ENCODE measurements around the gene LGALS16.
"Not testable (repeated sequence)": the region's sequence is repeated elsewhere in the genome, so short reads cannot be mapped to it uniquely, and the experiment has no call there.

LGALS16 gene

GRCh38 chr19:39679056-39679790, 23.5 kb downstream of the LGALS16 start:
- DNase-seq = no peak

- no peak for DNase-seq
Measured at GRCh38 chr19:39679791-39680168, 24.1 kb downstream of the LGALS16 start.

GRCh38 chr19:39680593-39680992, 24.9 kb downstream of the LGALS16 start:
- DNase-seq = no peak

- DNase-seq = no peak
Measured at GRCh38 chr19:39681416-39681815, 25.7 kb downstream of the LGALS16 start.

- no peak for DNase-seq
Measured at GRCh38 chr19:39684267-39684666, 28.6 kb downstream of the LGALS16 start.

GRCh38 chr19:39686739-39687138, 31.0 kb downstream of the LGALS16 start:
- no peak for DNase-seq

- DNase-seq = not testable (repeated sequence)
Measured at GRCh38 chr19:39688637-39689036, 32.9 kb downstream of the LGALS16 start.

- peak; percentile 23 for DNase-seq
Measured at GRCh38 chr19:39692166-39692565, 36.5 kb downstream of the LGALS16 start.

GRCh38 chr19:39692822-39693221, 37.1 kb downstream of the LGALS16 start:
- no peak for DNase-seq

- DNase-seq = no peak
Measured at GRCh38 chr19:39695759-39696158, 40.0 kb downstream of the LGALS16 start.

- no peak for DNase-seq
Measured at GRCh38 chr19:39696387-39696786, 40.7 kb downstream of the LGALS16 start.

- DNase-seq = no peak
Measured at GRCh38 chr19:39698535-39698934, 42.8 kb downstream of the LGALS16 start.

GRCh38 chr19:39701291-39701690, 45.6 kb downstream of the LGALS16 start:
- DNase-seq = no peak

GRCh38 chr19:39704181-39705044, 48.7 kb downstream of the LGALS16 start, which contains the start of gene LGALS14:
Gene LGALS14, plus strand, starts transcription at chr19:39704481. Its CDS starts 48 bp downstream, at chr19:39704529.
- DNase-seq = no peak

GRCh38 chr19:39705578-39706188, 50.0 kb downstream of the LGALS16 start:
- DNase-seq = no peak

- no peak for DNase-seq
Measured at GRCh38 chr19:39708594-39708993, 52.9 kb downstream of the LGALS16 start.

GRCh38 chr19:39709026-39709872, 53.5 kb downstream of the LGALS16 start:
- no peak for DNase-seq

Data from eye (tissue), 1 donor.